HG03064 (cell line): Measurements from ENCODE around the gene OR2AG1.

Experiments
- ATAC-seq: cut with Tn5 transposase; IDR thresholded peaks from one replicate; pipeline ENCODE4 v1.9.1; 2021; ENCODE audit warnings: low read depth; ENCODE audit not compliant: unreplicated experiment

Gene OR2AG1, protein sequence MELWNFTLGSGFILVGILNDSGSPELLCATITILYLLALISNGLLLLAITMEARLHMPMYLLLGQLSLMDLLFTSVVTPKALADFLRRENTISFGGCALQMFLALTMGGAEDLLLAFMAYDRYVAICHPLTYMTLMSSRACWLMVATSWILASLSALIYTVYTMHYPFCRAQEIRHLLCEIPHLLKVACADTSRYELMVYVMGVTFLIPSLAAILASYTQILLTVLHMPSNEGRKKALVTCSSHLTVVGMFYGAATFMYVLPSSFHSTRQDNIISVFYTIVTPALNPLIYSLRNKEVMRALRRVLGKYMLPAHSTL

GRCh38 chr11:6782720-6783119 lies at the start of gene OR2AG1:
TSS of gene OR2AG1 (plus strand) at chr11:6783020. CDS start at chr11:6785038, 2,018 bp downstream.
- no peak for ATAC-seq

DNA sequence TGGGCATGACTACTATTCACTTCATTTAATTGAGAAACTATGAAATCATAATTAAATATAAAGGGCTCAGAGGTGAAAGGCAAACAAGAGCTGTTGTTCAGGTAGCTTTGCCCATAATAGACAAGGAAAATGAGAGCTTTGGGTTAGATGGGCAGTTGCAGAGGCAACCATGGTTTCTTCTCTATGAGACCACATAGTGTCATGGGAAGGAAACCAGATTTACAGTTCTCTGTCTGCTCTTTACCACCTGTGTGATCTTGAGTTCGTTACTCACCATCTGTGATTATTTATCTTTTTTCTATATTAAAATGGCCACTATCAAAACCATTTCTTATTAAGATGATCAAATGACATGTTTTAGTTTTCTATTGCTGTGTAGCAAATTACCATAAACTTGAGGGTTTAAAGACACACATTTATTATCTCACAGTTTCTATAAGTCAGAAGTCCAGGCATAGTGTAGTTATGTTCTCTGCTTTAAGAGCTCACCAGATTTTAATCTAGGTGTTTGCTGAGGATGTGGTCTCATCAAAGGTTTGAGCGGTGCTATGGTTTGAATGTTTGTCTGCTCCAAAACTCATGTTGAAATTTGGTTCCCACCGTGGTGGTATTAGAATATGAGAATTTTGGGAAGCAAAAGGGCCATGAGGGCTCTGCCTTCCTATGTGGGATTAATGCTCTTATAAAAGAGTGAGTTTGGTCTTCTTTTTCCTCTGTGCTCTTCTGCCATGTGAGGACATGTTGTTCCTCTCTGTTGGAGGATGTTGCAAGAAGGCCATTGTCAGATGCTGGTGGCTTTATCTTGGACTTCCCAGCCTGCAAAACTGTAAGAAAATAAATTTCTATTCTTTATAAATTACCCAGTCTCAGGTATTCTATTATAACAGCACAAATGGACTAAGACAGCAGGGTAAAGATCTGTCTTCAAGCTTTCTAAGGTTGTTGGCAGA lies 49.2 kb upstream of the OR2AG1 start:
- ATAC-seq = no peak

GRCh38 chr11:6734616-6735015 lies 48.2 kb upstream of the OR2AG1 start:
- no peak for ATAC-seq

DNA sequence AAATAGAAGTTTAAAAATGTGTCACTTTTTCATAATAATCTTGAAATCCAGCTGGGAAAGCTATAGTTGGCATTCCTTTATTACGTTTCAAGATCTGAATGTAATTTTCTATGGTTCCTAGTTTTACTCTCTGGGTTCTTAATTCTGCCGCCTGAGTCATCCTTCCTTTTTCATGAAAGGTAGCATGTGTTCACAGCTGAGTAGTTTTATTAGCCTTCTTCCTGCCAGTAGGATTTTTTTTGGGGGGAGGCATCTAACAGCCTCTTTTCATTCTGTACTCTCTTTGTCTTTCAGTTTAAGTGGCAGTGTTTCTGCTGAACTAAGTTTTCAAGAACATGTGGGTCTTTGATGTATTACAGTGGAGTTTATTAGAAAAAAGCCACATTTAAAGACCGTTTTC lies 47.5 kb upstream of the OR2AG1 start:
- ATAC-seq = no peak

DNA sequence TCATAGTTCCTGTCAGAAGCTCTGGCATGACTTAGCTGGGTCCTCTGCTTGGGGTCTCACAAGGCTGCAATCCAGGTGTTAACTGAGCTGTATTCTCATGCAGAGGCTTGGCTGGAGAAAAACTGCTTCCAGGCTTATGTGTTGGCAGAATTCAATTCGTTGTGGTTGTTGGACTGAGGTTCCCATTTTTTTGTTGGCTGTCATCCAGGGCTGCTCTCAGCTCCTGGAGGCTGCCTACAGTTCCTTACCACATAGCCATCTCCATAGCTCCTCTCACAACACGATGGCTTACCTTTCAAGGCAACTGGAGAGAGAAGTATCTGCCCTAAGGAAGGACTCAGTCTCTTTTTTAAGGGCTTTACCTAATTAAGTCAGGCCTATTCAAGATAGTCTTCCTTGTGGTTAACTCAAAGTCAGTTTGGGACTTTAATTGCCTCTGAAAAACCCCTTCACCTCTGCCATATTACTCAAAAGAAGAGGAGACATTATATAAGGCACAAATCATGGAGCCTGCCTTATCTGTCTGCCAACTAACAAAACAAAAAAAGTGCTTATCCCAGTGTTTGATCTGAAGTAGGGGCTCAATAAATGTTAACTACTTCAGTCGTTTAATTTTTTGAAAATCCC lies 46.2 kb upstream of the OR2AG1 start:
- no peak for ATAC-seq

DNA sequence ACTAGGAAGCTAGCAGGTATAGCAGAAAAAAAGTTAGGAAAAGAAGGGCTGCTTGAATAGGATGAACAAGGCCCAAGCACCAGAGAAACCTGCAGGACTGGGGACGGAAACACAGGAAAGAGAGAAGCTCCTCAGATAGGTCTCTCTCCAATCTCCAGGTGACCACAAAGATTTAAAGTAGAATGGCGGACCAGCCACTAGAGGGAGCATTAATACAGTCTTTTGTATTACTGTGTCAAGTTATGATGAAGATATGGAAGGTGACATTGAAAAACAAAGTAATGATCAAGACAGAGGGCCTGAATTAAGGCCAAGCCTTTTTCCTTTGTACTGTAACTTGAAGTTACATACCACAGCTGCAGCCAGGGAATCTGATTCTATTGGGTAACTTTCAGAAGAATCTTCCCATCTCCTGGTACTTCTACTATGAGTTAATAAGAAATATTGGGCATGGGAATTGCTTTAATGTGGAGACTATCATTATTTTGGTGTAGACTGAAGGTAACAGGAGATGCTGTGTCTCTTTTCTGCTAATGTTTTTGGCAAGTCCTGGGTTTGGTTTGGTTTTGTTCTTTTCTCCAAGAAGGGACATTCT lies 44.9 kb upstream of the OR2AG1 start:
- ATAC-seq = peak; percentile 46

DNA sequence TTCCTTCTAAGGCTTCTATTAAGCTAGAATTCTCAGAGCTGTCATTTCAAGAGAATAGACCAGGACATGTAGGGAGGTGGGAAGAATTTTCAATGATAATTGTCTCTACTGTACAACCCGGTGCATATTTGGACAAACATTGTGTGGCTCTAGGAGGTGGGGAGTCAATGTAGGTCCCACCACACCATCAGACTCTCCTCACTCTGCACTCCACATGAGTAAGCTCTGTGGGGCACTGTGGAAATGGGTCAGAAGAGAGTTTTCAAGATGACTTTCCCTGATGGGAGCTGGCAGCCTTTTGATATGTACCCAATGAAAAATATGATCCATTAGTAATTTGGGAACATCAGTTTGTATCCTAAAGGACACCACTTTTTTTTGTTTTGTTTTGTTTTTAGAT lies 44.2 kb upstream of the OR2AG1 start:
- ATAC-seq = no peak

DNA sequence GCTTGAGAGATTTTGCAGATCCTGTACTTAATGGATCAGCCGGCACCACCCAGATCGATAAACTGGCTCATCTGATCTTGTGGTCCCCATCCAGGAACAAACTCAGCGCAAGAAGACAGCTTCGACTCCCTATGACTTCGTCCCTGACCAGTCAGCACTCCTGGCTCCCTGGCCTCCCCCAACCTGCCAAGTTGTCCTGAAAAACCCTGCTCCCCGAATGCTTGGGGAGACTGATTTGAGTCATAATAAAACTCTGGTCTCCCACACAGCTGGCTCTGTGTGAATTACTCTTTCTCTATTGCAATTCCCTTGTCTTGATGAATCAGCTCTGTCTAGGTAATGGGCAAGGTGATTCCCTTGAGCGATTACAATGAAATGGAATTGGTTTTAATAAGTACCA lies 40.6 kb upstream of the OR2AG1 start:
- ATAC-seq = no peak

- ATAC-seq = no peak
Measured at GRCh38 chr11:6745018-6745417, 37.8 kb upstream of the OR2AG1 start.

DNA sequence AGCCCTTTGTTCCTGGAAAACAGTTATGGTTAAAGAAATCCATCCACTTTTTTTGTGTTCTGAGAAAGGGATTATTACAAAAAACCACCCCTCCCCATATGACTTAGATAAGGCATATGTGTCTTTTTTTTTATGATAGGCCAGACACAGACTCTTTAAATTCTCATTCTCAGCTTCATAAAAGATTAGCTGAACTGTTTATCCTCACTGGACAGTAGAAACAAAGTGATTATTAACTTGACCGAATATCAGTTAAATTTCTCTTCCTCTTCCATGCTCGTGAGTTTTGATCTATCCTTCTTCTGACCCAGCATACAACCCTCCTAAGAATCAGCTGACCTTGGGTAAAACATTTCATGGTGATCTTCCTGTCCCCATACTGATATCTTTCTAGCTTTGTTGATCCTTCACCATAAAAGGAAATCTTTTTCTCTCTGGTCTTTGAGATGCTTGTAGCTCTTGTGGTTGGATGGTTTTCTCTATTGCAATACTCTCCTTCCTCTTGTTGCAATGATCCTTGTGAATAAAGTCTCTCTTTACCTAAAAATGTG lies 37.3 kb upstream of the OR2AG1 start:
- peak; percentile 56 for ATAC-seq

DNA sequence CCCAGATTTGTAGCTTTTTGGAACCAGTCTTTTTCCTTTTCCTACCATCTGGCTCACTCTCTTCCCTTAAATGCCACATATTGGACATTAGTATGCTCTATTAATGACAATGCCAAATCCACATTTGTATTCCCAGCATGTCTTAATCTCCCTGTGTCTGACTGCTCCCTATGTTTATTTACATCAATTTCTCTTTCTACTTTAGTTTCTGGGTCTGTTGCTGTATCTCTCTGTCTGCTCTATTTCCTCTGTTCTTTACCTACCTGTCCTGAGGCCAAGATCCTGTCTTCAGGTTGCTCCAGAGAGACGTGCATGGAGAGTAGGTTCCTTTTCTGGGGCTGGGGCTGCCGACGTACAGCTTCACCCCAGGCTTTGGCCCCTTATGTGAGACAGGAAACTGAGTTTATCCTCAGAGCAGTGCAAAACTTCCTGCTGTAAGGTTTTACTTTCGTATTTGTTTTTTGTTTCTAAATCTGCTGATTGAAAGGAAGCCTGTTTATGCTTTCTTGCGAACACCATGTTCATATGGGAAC lies 36.7 kb upstream of the OR2AG1 start:
- ATAC-seq = peak; percentile 79

DNA sequence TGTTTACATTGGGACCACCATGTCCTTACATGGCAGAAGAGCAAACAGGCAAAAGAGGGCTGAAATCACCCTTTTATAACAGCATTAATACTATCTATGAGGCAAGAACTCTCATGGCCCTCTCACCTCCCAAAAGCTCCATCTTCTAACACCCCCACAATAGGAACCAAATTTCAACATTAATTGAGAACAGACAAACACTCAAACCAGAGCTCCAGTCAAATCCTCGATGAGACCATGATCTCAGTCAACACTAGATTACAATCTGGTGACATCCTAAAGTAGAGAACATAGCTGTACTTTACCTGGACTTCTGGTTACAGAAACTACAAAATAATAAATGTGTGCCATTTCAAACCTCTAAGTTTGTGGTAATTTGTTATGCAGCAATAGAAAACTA lies 36.2 kb upstream of the OR2AG1 start:
- ATAC-seq = no peak

DNA sequence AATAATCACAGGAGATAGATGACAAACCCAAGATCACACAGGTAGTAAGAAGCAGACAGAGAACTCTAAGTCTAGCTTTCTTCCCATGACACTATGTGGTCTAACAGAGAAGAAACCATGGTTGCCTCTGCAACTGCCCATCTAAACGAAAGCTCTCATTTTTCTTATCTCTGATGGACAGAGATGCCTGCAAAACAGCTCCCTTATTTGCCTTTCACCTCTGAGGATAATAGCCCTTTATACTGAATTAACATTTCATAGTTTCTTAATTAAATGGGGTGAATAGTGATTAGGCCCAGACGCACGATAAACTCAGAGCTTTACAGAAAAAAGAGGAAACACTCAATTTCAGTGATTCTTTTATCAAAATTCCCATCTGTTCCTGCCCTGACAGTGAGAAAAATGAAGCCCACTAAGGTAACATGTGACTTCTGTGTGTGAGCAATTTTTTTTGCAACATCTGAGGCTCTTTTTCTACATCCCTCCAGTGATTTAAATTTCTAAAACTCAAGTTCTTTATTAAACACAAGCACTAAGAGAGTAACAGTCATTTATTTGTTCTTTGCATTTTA lies 35.6 kb upstream of the OR2AG1 start:
- no peak for ATAC-seq

GRCh38 chr11:6755303-6755952 lies 27.4 kb upstream of the OR2AG1 start:
- no peak for ATAC-seq

- ATAC-seq = no peak
Measured at GRCh38 chr11:6755953-6756347, 26.9 kb upstream of the OR2AG1 start.

GRCh38 chr11:6757373-6757967 lies 25.4 kb upstream of the OR2AG1 start:
- ATAC-seq = peak; percentile 75

DNA sequence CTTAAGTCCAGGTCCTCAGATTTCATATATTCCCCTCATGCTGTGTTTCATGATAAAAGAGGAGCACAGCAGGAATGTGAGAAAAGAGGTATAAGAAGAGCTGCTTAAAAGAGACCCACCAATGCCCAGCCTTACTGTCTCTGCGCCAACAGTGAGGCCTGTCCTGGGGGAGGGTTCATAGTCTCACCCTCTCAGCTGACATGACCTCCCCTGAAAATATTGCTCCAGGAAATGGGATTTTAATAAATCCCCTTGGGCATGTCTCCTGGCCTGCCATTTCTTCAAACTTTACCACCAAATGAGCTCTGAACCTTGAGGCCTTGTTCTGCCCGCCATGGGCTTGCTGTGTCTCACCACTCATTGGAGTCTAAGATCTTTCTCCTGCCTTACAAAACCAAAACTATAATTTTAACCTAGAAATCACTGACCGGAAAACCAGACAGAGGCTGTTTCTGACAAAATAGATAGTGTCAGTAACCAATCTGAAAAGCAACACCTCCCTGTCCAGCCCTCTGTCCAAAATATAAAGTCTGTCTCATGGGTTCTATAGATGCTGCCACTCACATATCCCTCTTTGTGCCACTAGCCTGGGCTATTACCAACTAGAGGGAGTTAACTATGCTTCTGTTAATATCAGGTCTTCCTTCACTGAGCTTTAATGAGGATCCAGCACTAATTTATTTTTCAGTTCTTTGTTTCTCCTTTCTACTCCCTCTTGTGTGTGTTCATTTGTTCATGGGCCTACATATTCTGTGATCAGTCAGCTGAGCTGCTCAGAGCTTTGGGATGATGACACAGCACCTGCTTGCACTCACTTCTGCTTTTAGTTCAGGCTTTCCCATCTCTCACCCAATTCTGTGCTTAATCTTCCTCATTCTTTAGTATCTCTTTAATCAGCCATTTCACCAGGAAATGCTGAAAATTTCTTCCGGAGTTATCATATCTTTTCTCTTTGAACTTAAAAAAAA lies 10.6 kb upstream of the OR2AG1 start, which contains the start of gene OR2AG2:
TSS of gene OR2AG2 (minus strand) at position 51 of the 968 bp plus-strand sequence. CDS start 3,019 bp downstream, outside the sequence.
- peak; percentile 97 for ATAC-seq

- no peak for ATAC-seq
Measured at GRCh38 chr11:6778518-6778917, 4.3 kb upstream of the OR2AG1 start.
